HepG2 (cell line): Measurements from ENCODE around the gene ERLIN1. TPM values are rescaled to one million over a fixed set of nuclear protein-coding genes. Genes with fewer than 3 reads are reported as not detected.

ENCODE experiments used
- ATRX ChIP-seq: sonication (generic); formaldehyde crosslinking; IDR thresholded peaks from 2 replicates; pipeline ENCODE4 v1.4.0; 2020; ENCODE audit warnings: missing genetic modification reagents, borderline replicate concordance
- CCDC6 ChIP-seq: sonication (generic); formaldehyde crosslinking; IDR thresholded peaks from 2 replicates; pipeline ENCODE4 v1.8.1; 2022; ENCODE audit warnings: mild to moderate bottlenecking, missing genetic modification reagents, moderate library complexity
- ERF ChIP-seq: IDR thresholded peaks from 2 replicates; pipeline ENCODE4 v1.6.1; 2018; ENCODE audit warnings: missing biosample characterization, missing genetic modification reagents
- FOSL1 ChIP-seq: sonication (generic); formaldehyde crosslinking; IDR thresholded peaks from 2 replicates; pipeline ENCODE4 v1.9.0; 2021; ENCODE audit warnings: missing genetic modification reagents, borderline replicate concordance
- HDAC6 ChIP-seq: fragments of 200-600 bp; sonication (generic); IDR thresholded peaks from 2 replicates; pipeline ENCODE4 v1.7.0; 2017; ENCODE audit warnings: mild to moderate bottlenecking, antibody characterized with exemption, low read length, low read depth
- IKZF1 ChIP-seq: fragments of 450-650 bp; IDR thresholded peaks from 2 replicates; pipeline ENCODE4 v1.7.1; 2016
- MTF1 ChIP-seq: sonication (generic); formaldehyde crosslinking; IDR thresholded peaks from 2 replicates; pipeline ENCODE4 v1.5.0; 2020; ENCODE audit warnings: missing genetic modification reagents
- MXD4 ChIP-seq: IDR thresholded peaks from 2 replicates; pipeline ENCODE4 v1.6.1; 2016; ENCODE audit warnings: mild to moderate bottlenecking, missing biosample characterization, missing genetic modification reagents
- PAWR ChIP-seq: sonication (generic); formaldehyde crosslinking; IDR thresholded peaks from 2 replicates; pipeline ENCODE4 v1.4.0; 2020; ENCODE audit warnings: missing genetic modification reagents, mild to moderate bottlenecking, borderline replicate concordance
- SKI ChIP-seq: fragments of 450-650 bp; IDR thresholded peaks from one replicate; pipeline ENCODE4 v1.6.1; 2018; ENCODE audit warnings: mild to moderate bottlenecking; ENCODE audit not compliant: partially characterized antibody
- SMAD3 ChIP-seq: sonication (generic); formaldehyde crosslinking; IDR thresholded peaks from 2 replicates; pipeline ENCODE4 v1.4.0; 2020; ENCODE audit warnings: missing genetic modification reagents
- SP4 ChIP-seq: sonication (generic); formaldehyde crosslinking; IDR thresholded peaks from 2 replicates; pipeline ENCODE4 v1.8.1; 2023; ENCODE audit warnings: mild to moderate bottlenecking, missing genetic modification reagents
- THYN1 ChIP-seq: sonication (generic); formaldehyde crosslinking; IDR thresholded peaks from 2 replicates; pipeline ENCODE4 v1.8.1; 2023; ENCODE audit warnings: low read depth, mild to moderate bottlenecking, moderate library complexity, missing genetic modification reagents, borderline replicate concordance
- ZFAT ChIP-seq: sonication (generic); formaldehyde crosslinking; conservative IDR thresholded peaks from 2 replicates; pipeline ENCODE4 v1.8.1; 2023; ENCODE audit warnings: missing genetic modification reagents, inconsistent platforms
- ZNF160 ChIP-seq: sonication (generic); formaldehyde crosslinking; IDR thresholded peaks from 2 replicates; pipeline ENCODE4 v1.8.0; 2022; ENCODE audit warnings: mild to moderate bottlenecking, inconsistent platforms, missing genetic modification reagents
- ZNF557 ChIP-seq: sonication (generic); formaldehyde crosslinking; IDR thresholded peaks from 2 replicates; pipeline ENCODE4 v1.4.0; 2020; ENCODE audit warnings: missing genetic modification reagents
- polyA plus RNA-seq, 8 experiments: library from polyadenylated mRNA; depleted of rRNA in 3 of 8; stranded (reverse) in 7 of 8; unstranded in 1 of 8; fragments of >200 nt; fragmentation: Illumina TruSeq in 4 of 8; extraction: Trizol in 4 of 8; gene quantifications; 2 replicates each; pipeline versions ENCODE4 v1.2.1 to v1.2.3, GENCODE V29; 2011 to 2016; ENCODE audit warnings: low read depth in 4 of 8, missing spikeins in 1 of 8, mixed read lengths in 1 of 8; ENCODE audit not compliant: insufficient read depth in 1 of 8
- total RNA-seq, 5 experiments: library from RNA; depleted of rRNA; stranded (reverse); fragments of >200 nt; fragmentation: Illumina TruSeq; extraction: Trizol; gene quantifications; 2 replicates each; pipeline ENCODE4 v1.2.3, GENCODE V29; 2016; ENCODE audit warnings: low read depth in 1 of 5
- TF ChIP-seq, protein P1 (sequence below): sonication (generic); formaldehyde crosslinking; IDR thresholded peaks from 2 replicates; pipeline ENCODE4 v1.5.0; 2020; ENCODE audit warnings: missing genetic modification reagents
- TF ChIP-seq, protein P2 (sequence below): sonication (generic); formaldehyde crosslinking; IDR thresholded peaks from 2 replicates; pipeline ENCODE4 v1.8.1; 2023; ENCODE audit warnings: mild to moderate bottlenecking, missing genetic modification reagents
- TF ChIP-seq, protein P3 (sequence below): sonication (generic); formaldehyde crosslinking; IDR thresholded peaks from 2 replicates; pipeline ENCODE4 v1.9.0; 2021; ENCODE audit warnings: missing genetic modification reagents, borderline replicate concordance
- TF ChIP-seq, protein P4 (sequence below): sonication (generic); formaldehyde crosslinking; IDR thresholded peaks from 2 replicates; pipeline ENCODE4 v1.4.0; 2020; ENCODE audit warnings: missing genetic modification reagents, mild to moderate bottlenecking, borderline replicate concordance
- TF ChIP-seq, protein P5 (sequence below): sonication (generic); formaldehyde crosslinking; IDR thresholded peaks from 2 replicates; pipeline ENCODE4 v1.4.0; 2020; ENCODE audit warnings: missing genetic modification reagents

The ERLIN1 gene
- total and polyA plus RNA-seq, 2 of the 13 experiments (the other 11 are each of a cell fraction or from before 2014, with no cell fraction given): 56.8 to 69.3 TPM

DNA sequence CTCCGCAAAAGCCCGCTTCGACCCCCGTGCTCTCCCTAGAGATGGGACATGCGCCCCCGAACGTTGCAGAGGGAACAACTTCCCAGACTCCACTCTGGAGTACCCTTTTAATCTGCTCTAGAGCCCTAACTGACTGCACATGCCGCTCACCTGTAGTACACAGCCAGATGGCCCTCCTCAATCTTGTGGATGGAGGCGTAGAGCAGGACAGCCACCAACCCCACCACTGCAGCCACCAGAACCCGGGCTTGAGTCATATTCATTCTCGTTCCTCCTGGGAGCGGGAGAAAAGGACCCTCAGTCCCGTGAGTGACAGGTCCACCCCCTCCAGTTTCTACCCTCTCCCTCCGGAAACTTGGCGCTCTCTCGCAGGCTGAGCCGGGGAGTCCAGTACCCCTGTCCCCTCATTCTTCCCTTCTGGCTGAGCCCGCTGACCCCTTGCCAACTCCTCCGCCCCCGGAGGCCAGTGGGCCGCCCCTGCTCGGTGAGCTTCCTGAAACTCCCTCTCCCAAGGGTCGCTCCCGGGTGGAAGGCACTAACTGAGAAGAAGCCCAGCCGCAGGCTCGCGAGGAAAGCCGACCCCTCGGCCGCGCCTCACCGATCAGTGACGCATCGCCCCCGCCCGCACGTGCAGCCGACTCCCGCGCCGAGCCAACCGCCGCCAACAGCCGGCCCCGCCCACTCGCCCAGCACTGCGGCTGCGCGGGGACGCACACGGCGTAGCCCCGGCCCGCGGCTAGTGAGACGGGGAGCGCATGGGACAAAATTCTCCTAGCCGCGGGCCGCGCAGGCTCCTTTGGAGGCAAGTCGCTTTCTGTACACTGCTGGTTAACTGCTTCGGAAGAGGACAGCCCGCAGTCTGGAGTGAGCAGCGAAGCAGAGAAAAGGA lies at the start of gene ERLIN1 (continued):
- no peak for TF ChIP-seq ATRX (CRISPR knock-in tag)
- peak; percentile 23 for TF ChIP-seq SKI
- peak; percentile 89; the same call in 1 of the 2 replicates for TF ChIP-seq CCDC6 (CRISPR knock-in tag)
- TF ChIP-seq HDAC6: no peak
- peak; percentile 63; the same call in 1 of the 2 replicates for TF ChIP-seq ZNF160
- no peak for TF ChIP-seq ZFAT
- TF ChIP-seq, protein P1, sequence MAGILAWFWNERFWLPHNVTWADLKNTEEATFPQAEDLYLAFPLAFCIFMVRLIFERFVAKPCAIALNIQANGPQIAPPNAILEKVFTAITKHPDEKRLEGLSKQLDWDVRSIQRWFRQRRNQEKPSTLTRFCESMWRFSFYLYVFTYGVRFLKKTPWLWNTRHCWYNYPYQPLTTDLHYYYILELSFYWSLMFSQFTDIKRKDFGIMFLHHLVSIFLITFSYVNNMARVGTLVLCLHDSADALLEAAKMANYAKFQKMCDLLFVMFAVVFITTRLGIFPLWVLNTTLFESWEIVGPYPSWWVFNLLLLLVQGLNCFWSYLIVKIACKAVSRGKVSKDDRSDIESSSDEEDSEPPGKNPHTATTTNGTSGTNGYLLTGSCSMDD: 0 out of 2 replicates have a peak, but pooled peaks have one; percentile 25
- TF ChIP-seq, protein P2, sequence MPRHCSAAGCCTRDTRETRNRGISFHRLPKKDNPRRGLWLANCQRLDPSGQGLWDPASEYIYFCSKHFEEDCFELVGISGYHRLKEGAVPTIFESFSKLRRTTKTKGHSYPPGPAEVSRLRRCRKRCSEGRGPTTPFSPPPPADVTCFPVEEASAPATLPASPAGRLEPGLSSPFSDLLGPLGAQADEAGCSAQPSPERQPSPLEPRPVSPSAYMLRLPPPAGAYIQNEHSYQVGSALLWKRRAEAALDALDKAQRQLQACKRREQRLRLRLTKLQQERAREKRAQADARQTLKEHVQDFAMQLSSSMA: no peak
- TF ChIP-seq THYN1 (CRISPR knock-in tag): no peak
- TF ChIP-seq SMAD3 (CRISPR knock-in tag): no peak; the same call in 1 of the 2 replicates
- TF ChIP-seq IKZF1: no peak
- no peak for TF ChIP-seq PAWR
- TF ChIP-seq, protein P3, sequence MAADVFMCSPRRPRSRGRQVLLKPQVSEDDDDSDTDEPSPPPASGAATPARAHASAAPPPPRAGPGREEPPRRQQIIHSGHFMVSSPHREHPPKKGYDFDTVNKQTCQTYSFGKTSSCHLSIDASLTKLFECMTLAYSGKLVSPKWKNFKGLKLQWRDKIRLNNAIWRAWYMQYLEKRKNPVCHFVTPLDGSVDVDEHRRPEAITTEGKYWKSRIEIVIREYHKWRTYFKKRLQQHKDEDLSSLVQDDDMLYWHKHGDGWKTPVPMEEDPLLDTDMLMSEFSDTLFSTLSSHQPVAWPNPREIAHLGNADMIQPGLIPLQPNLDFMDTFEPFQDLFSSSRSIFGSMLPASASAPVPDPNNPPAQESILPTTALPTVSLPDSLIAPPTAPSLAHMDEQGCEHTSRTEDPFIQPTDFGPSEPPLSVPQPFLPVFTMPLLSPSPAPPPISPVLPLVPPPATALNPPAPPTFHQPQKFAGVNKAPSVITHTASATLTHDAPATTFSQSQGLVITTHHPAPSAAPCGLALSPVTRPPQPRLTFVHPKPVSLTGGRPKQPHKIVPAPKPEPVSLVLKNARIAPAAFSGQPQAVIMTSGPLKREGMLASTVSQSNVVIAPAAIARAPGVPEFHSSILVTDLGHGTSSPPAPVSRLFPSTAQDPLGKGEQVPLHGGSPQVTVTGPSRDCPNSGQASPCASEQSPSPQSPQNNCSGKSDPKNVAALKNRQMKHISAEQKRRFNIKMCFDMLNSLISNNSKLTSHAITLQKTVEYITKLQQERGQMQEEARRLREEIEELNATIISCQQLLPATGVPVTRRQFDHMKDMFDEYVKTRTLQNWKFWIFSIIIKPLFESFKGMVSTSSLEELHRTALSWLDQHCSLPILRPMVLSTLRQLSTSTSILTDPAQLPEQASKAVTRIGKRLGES (CRISPR knock-in tag): no peak; the same call in 1 of the 2 replicates
- TF ChIP-seq ERF (CRISPR knock-in tag): peak; percentile 36; the same call in 1 of the 2 replicates
- TF ChIP-seq MTF1 (CRISPR knock-in tag): peak; percentile 85; the same call in 1 of the 2 replicates
- TF ChIP-seq, protein P4, sequence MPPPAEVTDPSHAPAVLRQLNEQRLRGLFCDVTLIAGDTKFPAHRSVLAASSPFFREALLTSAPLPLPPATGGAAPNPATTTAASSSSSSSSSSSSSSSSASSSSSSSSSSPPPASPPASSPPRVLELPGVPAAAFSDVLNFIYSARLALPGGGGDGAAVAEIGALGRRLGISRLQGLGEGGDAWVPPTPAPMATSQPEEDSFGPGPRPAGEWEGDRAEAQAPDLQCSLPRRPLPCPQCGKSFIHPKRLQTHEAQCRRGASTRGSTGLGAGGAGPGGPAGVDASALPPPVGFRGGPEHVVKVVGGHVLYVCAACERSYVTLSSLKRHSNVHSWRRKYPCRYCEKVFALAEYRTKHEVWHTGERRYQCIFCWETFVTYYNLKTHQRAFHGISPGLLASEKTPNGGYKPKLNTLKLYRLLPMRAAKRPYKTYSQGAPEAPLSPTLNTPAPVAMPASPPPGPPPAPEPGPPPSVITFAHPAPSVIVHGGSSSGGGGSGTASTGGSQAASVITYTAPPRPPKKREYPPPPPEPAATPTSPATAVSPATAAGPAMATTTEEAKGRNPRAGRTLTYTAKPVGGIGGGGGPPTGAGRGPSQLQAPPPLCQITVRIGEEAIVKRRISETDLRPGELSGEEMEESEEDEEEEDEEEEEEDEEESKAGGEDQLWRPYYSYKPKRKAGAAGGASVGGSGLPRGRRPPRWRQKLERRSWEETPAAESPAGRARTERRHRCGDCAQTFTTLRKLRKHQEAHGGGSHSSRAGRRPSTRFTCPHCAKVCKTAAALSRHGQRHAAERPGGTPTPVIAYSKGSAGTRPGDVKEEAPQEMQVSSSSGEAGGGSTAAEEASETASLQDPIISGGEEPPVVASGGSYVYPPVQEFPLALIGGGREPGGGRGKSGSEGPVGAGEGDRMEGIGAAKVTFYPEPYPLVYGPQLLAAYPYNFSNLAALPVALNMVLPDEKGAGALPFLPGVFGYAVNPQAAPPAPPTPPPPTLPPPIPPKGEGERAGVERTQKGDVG (CRISPR knock-in tag): no peak; the same call in 1 of the 2 replicates
- TF ChIP-seq FOSL1 (CRISPR knock-in tag): no peak
- 0 out of 2 replicates have a peak, but pooled peaks have one; percentile 35 for TF ChIP-seq ZNF557 (CRISPR knock-in tag)
- peak; percentile 91 for TF ChIP-seq MXD4
- TF ChIP-seq, protein P5, sequence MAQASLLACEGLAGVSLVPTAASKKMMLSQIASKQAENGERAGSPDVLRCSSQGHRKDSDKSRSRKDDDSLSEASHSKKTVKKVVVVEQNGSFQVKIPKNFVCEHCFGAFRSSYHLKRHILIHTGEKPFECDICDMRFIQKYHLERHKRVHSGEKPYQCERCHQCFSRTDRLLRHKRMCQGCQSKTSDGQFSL (CRISPR knock-in tag): no peak
- TF ChIP-seq SP4 (CRISPR knock-in tag): peak; percentile 68
